Ascending aorta (tissue), 2 donors: ENCODE results near the gene UTS2R. TPM values are rescaled to one million over a fixed set of nuclear protein-coding genes. Genes with fewer than 3 reads are reported as not detected.
"Not testable (repeated sequence)": the region's sequence is repeated elsewhere in the genome, so short reads cannot be mapped to it uniquely, and the experiment has no call there.

Experiments
- DNase-seq, 2 donors: peaks; one replicate each; pipeline ENCODE4 v3.0.0-alpha.2; 2019; ENCODE audit warnings: low spot score in 2 of 2
- H3K27ac ChIP-seq, 2 donors: fragments of 200-600 bp; sonication (generic); one replicate each; pipeline ENCODE4 v1.5.1; 2016 to 2017; ENCODE audit warnings: mild to moderate bottlenecking in 1 of 2
- H3K27me3 ChIP-seq: fragments of 200-600 bp; sonication (generic); one replicate; pipeline ENCODE4 v1.5.1; 2017
- H3K36me3 ChIP-seq, 2 donors: fragments of 200-600 bp; sonication (generic); one replicate each; pipeline ENCODE4 v1.5.1; 2016
- H3K4me1 ChIP-seq, 2 donors: fragments of 200-600 bp; sonication (generic); one replicate each; pipeline ENCODE4 v1.5.1; 2016 to 2017; ENCODE audit warnings: mild to moderate bottlenecking in 1 of 2
- H3K4me3 ChIP-seq, 2 donors: fragments of 200-600 bp; sonication (generic); one replicate each; pipeline ENCODE4 v1.5.1; 2016 to 2017; ENCODE audit warnings: mild to moderate bottlenecking in 1 of 2
- H3K9me3 ChIP-seq, 2 donors: fragments of 200-600 bp; sonication (generic); one replicate each; pipeline ENCODE4 v1.5.1; 2016
- intact Hi-C: fragments of 100-400 bp; cut with DNase I; formaldehyde crosslinking; loops from one replicate; pipeline ENCODE4 v1.15.1; 2023
- total RNA-seq: library from RNA; depleted of rRNA; stranded (reverse); fragments of >200 nt; gene quantifications from one replicate; pipeline ENCODE4 v1.1.0, GENCODE V29; 2016
- TF ChIP-seq, protein P1 (sequence below), 3 experiments: fragments of 200-600 bp in 2 of 3; fragments of 450-650 bp in 1 of 3; sonication (generic) in 2 of 3; IDR thresholded peaks; one replicate each; pipeline ENCODE4 v1.5.1; 2016 to 2019; ENCODE audit warnings: antibody characterized with exemption in 3 of 3, mild to moderate bottlenecking in 1 of 3, moderate library complexity in 1 of 3

UTS2R gene
- total RNA-seq, 1 donor from 2014 or later: not detected

DNA sequence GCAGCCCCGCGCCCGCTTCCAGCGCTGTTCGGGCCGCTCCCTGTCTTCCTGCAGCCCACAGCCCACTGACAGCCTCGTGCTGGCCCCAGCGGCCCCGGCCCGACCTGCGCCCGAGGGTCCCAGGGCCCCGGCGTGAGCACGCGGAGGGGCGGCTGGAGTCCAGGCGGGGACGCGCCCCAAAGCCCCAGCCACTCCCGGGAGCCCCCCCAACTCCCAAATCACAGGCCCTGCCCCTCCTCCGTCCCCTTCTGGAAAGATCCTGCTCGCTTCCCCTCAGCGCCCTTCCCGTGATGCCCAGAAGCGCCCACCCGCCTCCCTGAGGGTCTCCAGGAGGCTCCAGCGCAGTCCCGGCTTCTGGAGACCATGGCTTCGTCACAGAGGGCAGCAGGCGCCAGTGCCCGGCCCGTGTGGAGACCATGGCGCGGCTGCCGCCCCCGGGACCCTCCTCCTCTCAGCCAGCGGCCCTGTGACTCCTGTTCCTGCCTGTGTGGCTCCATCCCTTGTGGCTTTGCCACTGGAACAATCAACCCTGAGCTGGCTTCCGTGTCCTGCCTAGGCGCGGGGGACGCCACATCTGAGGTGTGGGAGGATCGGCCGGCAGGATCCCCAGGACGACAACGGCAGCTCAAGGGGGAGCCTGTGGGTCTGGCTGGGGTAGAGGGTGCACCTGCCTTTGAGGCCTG, 3.9 kb downstream of the UTS2R start:
- intact Hi-C loops: no loop called here
- H3K27ac ChIP-seq: no peak overlapping the region
- H3K36me3 ChIP-seq: no peaks in the 10 kb centered on the region
- TF ChIP-seq, protein P1, sequence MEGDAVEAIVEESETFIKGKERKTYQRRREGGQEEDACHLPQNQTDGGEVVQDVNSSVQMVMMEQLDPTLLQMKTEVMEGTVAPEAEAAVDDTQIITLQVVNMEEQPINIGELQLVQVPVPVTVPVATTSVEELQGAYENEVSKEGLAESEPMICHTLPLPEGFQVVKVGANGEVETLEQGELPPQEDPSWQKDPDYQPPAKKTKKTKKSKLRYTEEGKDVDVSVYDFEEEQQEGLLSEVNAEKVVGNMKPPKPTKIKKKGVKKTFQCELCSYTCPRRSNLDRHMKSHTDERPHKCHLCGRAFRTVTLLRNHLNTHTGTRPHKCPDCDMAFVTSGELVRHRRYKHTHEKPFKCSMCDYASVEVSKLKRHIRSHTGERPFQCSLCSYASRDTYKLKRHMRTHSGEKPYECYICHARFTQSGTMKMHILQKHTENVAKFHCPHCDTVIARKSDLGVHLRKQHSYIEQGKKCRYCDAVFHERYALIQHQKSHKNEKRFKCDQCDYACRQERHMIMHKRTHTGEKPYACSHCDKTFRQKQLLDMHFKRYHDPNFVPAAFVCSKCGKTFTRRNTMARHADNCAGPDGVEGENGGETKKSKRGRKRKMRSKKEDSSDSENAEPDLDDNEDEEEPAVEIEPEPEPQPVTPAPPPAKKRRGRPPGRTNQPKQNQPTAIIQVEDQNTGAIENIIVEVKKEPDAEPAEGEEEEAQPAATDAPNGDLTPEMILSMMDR (IDR thresholded peaks at IDR 0.05): no peak
- H3K9me3 ChIP-seq: no peaks in the 10 kb centered on the region
- no peak overlapping the region for H3K4me3 ChIP-seq
- no peak for DNase-seq
- peaks cover 6 to 10% of the 10 kb centered on the region in 2 donors for H3K4me1 ChIP-seq
- peaks cover 19% of the 10 kb centered on the region for H3K27me3 ChIP-seq

DNA sequence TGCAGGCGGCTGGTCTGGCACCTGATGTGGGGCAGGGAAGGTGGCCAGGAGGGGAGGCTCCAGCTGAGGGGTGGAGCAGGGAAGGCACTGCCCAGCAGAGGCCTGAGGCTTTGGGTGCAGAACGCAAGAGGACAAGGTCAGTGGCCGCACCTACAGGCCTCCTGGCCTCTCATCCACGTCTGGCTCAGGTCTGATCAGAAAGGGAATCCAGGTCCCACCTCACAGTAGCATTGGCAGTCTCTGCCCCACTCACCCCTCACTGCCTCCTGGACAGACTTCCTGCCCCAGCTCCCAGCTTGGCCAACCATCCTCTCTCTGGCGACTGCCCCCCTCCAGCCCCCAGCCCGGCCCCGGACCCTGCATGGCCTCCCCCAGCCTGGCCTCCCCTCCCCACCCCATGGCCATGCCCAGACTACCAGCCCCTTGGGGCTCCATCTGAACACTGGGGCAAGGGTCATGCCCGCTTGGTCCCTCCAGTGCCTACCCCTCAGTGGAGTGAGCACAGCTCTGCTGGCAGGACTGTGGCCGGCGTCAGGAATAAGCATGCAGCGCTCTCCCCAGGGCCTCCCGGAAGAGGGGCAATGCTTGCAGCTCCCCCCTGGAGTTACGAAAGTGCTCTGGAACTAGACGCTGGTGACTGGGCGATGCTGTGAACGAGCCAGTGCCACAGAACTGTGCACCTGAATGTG, 4.6 kb downstream of the UTS2R start:
- peaks cover 18% of the 10 kb centered on the region for H3K27me3 ChIP-seq
- peaks cover under 1 to 3% of the 10 kb centered on the region in 2 donors for H3K4me1 ChIP-seq
- no peaks in the 10 kb centered on the region for H3K9me3 ChIP-seq
- DNase-seq: no peak
- no peak overlapping the region for H3K27ac ChIP-seq
- H3K36me3 ChIP-seq: no peaks in the 10 kb centered on the region
- TF ChIP-seq, protein P1 (IDR thresholded peaks at IDR 0.05): no peak
- H3K4me3 ChIP-seq: no peak overlapping the region
- intact Hi-C loops: no loop called here

DNA sequence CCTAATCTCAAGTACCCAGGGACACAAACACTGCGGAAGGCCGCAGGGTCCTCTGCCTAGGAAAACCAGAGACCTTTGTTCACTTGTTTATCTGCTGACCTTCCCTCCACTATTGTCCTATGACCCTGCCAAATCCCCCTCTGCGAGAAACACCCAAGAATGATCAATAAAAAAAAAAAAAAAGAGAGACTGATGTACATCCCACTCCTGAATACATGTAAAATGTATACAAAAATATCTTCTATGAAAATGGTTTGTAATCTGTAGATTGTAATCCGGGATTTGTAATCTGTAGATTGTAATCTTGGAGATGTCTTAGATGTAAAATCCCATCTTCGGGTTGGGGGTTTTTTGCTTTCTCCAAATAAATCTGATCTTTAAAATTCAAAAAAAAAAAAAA, 5.7 kb downstream of the UTS2R start:
- H3K4me1 ChIP-seq, H3K9me3 ChIP-seq, H3K4me3 ChIP-seq, H3K27ac ChIP-seq, H3K36me3 ChIP-seq, DNase-seq, intact Hi-C loops: not testable (repeated sequence)
- peaks cover 11% of the 10 kb centered on the region for H3K27me3 ChIP-seq

DNA sequence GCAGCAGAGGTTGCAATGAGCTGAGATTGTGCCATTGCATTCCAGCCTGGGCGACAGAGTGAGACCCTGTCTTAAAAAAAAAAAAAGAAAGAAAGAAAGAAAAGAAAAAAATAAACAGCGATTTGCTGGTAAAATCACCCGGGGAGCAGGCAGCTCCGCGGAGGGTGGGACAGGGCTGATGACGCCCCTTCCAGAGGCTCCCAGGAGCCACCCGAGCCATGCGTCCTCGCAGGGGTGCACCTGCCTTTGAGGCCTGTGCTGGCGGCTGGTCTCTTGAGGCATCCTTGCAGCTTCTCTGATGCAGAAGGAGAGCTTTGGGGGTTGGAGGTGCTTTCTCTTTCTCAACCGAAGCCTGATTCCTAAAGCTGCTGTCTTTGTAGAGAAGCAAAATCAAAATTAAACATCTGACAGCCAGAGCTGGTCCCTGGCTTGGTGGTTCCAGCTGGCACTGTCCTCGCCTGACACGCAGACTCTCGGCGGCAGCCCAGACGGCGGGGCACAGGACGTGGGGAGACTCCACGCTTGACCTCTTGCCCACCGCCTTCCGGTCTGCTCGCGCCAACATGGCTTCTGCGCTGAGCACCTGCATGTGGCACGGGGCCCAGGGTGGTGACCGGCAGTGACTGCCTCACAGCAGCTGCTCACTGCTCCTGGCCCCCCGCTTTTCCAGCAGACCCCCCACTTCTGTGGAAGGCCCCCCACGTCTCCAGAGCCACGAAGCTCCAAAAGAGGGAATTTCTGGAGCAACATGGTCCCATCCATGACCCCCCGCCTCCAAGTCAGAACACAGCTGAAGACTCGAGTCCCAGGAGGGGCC, 6.6 kb downstream of the UTS2R start:
- no peak overlapping the region for H3K4me3 ChIP-seq
- H3K9me3 ChIP-seq: no peaks in the 10 kb centered on the region
- H3K27ac ChIP-seq: no peak overlapping the region
- no peak for DNase-seq
- TF ChIP-seq, protein P1 (IDR thresholded peaks at IDR 0.05): no peak
- H3K4me1 ChIP-seq: no peaks in the 10 kb centered on the region
- intact Hi-C loops: no loop called here
- H3K27me3 ChIP-seq: peaks cover 11% of the 10 kb centered on the region
- H3K36me3 ChIP-seq: no peaks in the 10 kb centered on the region

DNA sequence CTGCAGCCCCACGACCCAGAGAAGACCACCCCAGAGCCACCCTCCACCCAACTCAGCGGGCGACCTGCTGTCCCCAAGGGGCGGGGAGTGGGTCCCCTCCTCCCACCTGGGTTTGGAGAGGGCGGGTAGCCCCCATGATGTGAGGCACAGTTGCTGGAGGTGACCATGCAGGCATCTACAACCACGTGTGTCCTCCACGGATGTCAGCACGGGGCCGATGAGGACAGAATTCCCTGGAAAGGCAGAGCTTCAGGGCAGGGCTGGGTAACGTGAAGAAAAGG, 7.1 kb downstream of the UTS2R start:
- no peak overlapping the region for H3K4me3 ChIP-seq
- H3K9me3 ChIP-seq: no peaks in the 10 kb centered on the region
- no peak overlapping the region for H3K27ac ChIP-seq
- TF ChIP-seq, protein P1 (IDR thresholded peaks at IDR 0.05): no peak
- no peaks in the 10 kb centered on the region for H3K4me1 ChIP-seq
- intact Hi-C loops: no loop called here
- peaks cover 11% of the 10 kb centered on the region for H3K27me3 ChIP-seq
- H3K36me3 ChIP-seq: no peaks in the 10 kb centered on the region
- DNase-seq: no peak
